ENCODE results near the gene GABBR1. TPM values are rescaled to one million over a fixed set of nuclear protein-coding genes. Genes with fewer than 3 reads are reported as not detected.

Gene GABBR1
- total RNA-seq, 2 donors from 2014 or later: 101 to 139 TPM

DNA sequence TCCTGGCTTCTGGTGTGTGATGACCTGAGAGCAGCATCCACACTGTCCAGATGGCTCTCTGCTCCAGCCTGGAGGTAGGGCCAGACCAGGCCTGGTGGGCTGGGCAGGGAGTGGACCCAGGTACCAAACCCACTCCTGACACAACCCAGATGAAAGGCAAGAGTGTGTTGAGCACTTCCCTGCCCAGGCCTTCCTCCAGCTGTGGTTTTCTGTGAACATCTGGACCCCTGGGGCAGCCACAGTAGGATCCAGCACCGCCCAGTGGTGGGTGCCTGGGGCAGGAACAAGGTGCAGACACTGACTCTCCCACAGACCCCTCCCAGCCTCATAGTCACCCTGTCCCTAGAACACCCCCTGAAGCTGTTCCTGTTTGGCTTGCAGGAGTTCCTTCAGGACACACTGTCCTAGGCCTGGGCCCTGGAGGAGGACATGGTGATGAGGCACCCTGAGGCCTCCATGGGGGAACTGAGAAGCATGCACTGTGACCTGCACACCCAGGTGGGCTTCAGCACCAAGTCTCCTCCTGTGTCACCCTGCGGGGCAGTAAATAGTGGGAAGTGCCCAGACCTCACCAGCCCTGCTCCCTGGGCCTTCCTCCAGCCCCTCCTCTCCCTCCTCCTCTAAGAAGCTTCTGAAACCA is 102.2 kb downstream of the GABBR1 start:
- Mint-ChIP-seq H3K27ac (no peak overlapping the region), H3K27me3 (peaks cover 33% of the 10 kb centered on the region), H3K4me1 (no peaks in the 10 kb centered on the region), H3K4me3 (no peak overlapping the region), H3K36me3 (ENCODE audit: low read depth) (peaks cover 2% of the 10 kb centered on the region)
- DNase-seq: no peak
- H3K9me3 ChIP-seq (ENCODE audit: control insufficient read depth, low read length, poor library complexity, severe bottlenecking): no peaks in the 10 kb centered on the region
- no peak for ATAC-seq

DNA sequence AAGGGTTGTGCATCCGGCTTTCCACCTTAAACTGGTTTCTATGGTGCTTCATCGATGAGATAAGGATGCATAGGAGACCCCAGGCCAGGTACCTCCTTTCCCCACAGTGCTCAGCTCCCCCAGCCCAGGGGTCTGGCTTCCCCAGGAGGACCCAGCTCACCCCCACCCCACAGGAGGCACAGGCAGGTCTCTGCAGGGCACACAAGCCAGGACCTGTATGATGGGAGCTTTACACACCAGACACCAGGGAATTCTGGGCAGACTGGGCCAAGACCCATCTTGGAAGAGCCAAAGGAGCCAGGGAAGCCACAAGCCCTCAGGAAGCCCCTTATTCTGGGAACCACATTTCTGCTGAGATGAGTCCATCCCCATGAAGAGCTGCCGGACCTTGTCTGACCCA is 103.0 kb downstream of the GABBR1 start:
- ATAC-seq (no peak), DNase-seq (no peak)
- no peak overlapping the region for H3K4me3 Mint-ChIP-seq
- no peaks in the 10 kb centered on the region for H3K9me3 ChIP-seq (ENCODE audit: control insufficient read depth, low read length, poor library complexity, severe bottlenecking)
- H3K36me3 Mint-ChIP-seq (ENCODE audit: low read depth): peaks cover 2% of the 10 kb centered on the region
- H3K27ac Mint-ChIP-seq: no peak overlapping the region
- peaks cover 41% of the 10 kb centered on the region for H3K27me3 Mint-ChIP-seq
- H3K4me1 Mint-ChIP-seq: no peaks in the 10 kb centered on the region

DNA sequence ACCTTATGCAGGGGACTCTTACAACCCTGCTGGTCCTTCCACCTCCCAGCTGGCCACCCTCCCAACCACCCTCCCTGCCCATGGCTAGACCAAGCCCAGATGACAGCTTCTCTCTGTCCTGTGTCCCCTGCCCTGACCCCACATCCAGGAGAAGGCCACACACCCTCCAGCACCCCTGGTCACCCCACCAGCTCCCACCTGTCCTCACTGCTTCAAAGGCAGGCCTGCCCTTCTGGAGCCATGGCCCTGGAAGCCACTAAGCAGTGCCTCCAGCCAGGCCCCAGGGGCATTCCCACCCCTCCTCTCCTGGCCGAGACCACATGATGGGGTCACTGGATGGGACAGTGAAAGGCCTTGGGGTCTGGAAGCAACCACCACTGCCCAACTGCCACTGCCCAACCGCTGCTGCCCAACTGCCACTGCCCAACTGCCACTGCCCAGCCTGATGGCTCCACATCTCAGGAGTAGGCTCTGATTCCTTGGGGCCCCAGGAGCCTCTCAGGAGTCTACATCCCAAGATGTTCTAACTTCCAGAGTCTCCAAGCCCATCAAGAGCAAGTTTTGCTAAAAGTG is 103.9 kb downstream of the GABBR1 start:
- ATAC-seq: no peak
- no peak for DNase-seq
- no peaks in the 10 kb centered on the region for H3K9me3 ChIP-seq (ENCODE audit: control insufficient read depth, low read length, poor library complexity, severe bottlenecking)
- H3K27me3 Mint-ChIP-seq: peaks cover 47% of the 10 kb centered on the region
- H3K4me1 Mint-ChIP-seq: no peaks in the 10 kb centered on the region
- H3K27ac Mint-ChIP-seq: no peak overlapping the region
- peaks cover 4% of the 10 kb centered on the region for H3K36me3 Mint-ChIP-seq (ENCODE audit: low read depth)
- no peak overlapping the region for H3K4me3 Mint-ChIP-seq

DNA sequence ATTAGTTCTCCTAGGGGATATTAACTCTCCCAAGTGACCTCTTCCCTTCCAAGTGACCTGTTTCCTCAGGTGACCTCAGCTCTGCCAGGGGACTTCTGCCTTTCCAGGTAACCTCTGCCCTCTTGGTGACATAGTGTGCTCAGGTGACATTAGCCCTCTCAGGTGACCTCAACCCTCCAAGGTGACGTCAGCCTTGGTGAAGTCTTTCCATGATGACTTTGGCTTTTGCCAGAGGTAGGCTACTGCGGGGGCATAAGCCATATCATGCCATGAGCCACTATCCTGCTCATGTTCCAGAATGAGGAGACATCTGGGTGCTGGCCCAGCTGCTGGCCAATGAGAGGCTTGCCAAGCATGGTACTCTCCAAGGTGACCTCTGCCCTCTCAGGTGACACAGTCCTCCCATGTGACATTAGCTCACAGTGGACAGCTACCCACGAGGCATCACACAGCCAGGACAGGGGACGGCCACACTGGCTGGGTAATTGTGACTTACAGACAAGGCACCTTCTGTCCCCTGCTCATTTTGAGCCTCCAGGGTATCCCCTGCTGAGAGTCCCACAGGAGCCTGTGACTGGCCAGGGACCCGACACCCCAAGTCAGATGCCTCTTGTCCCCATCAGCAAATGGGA is 104.6 kb downstream of the GABBR1 start:
- H3K4me1 Mint-ChIP-seq: no peaks in the 10 kb centered on the region
- H3K27me3 Mint-ChIP-seq: peaks cover 50% of the 10 kb centered on the region
- ATAC-seq: no peak
- H3K27ac Mint-ChIP-seq: no peak overlapping the region
- no peak for DNase-seq
- H3K4me3 Mint-ChIP-seq: no peak overlapping the region
- H3K9me3 ChIP-seq (ENCODE audit: control insufficient read depth, low read length, poor library complexity, severe bottlenecking): no peaks in the 10 kb centered on the region
- peaks cover 4% of the 10 kb centered on the region for H3K36me3 Mint-ChIP-seq (ENCODE audit: low read depth)

DNA sequence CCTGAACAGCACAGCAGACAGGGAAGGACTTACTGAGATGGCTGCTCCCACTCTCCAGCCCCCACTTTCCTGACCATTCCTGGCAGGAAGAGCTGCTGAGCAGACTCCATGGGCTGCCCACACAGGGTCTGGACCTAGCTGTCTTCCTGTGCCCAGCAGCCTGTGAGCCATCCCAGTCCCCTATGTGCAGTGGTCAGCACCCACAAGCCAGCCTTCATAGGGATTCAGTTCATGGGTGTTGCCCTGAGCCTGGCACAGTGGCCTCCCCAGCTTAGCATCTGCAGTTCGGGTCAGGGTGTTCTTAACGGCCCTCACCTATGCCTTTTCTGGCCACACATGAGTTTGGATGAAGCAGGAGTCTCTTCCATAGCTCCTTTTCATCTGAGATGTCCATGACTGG is 105.4 kb downstream of the GABBR1 start:
- H3K9me3 ChIP-seq (ENCODE audit: control insufficient read depth, low read length, poor library complexity, severe bottlenecking): no peaks in the 10 kb centered on the region
- H3K4me1 Mint-ChIP-seq: no peaks in the 10 kb centered on the region
- no peak overlapping the region for H3K4me3 Mint-ChIP-seq
- H3K27me3 Mint-ChIP-seq: peaks cover 52% of the 10 kb centered on the region
- DNase-seq: no peak
- peaks cover 4% of the 10 kb centered on the region for H3K36me3 Mint-ChIP-seq (ENCODE audit: low read depth)
- no peak overlapping the region for H3K27ac Mint-ChIP-seq
- ATAC-seq: no peak

DNA sequence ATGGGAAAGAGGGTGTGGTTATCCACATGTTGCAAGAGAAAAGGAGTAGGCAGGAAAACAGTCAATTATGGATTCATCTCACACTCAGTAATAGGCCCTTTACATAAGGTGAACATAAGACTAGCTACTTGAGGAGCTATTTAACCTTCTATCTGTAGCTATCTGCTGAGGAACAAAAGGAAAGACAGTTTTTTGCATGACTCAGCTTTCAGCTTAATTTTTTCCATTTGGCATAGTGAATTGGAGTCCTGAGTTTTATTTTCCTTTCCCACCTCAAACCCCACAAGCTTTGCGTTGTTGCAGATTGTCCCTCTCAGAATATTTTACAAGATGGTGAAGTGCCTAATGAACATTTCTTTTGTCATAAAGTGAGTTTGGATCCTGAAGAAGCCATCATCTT is 105.9 kb downstream of the GABBR1 start:
- peaks cover 4% of the 10 kb centered on the region for H3K36me3 Mint-ChIP-seq (ENCODE audit: low read depth)
- H3K9me3 ChIP-seq (ENCODE audit: control insufficient read depth, low read length, poor library complexity, severe bottlenecking): no peaks in the 10 kb centered on the region
- H3K27ac Mint-ChIP-seq: no peak overlapping the region
- DNase-seq (no peak), ATAC-seq (no peak)
- no peaks in the 10 kb centered on the region for H3K4me1 Mint-ChIP-seq
- H3K27me3 Mint-ChIP-seq: peaks cover 52% of the 10 kb centered on the region
- H3K4me3 Mint-ChIP-seq: no peak overlapping the region

DNA sequence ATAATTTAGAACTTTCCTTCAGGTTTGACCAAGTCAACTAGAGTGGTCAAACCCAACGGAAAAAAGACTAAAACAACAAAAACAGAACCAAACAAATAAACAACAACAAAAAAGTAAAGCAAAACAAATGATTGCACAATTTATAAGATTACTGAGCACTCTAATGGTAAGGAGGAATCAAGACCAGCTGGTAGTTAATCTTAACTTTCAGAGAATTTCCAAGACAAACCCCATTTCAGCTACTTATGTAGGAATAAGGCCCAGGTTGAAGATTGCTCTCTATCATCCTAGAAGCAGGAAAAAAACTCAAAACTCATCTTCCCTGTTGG is 107.7 kb downstream of the GABBR1 start:
- Mint-ChIP-seq H3K27ac (no peak overlapping the region), H3K27me3 (peaks cover 53% of the 10 kb centered on the region), H3K36me3 (ENCODE audit: low read depth) (peaks cover 4% of the 10 kb centered on the region), H3K4me3 (no peak overlapping the region), H3K4me1 (no peaks in the 10 kb centered on the region)
- no peak for ATAC-seq
- no peaks in the 10 kb centered on the region for H3K9me3 ChIP-seq (ENCODE audit: control insufficient read depth, low read length, poor library complexity, severe bottlenecking)
- no peak for DNase-seq

DNA sequence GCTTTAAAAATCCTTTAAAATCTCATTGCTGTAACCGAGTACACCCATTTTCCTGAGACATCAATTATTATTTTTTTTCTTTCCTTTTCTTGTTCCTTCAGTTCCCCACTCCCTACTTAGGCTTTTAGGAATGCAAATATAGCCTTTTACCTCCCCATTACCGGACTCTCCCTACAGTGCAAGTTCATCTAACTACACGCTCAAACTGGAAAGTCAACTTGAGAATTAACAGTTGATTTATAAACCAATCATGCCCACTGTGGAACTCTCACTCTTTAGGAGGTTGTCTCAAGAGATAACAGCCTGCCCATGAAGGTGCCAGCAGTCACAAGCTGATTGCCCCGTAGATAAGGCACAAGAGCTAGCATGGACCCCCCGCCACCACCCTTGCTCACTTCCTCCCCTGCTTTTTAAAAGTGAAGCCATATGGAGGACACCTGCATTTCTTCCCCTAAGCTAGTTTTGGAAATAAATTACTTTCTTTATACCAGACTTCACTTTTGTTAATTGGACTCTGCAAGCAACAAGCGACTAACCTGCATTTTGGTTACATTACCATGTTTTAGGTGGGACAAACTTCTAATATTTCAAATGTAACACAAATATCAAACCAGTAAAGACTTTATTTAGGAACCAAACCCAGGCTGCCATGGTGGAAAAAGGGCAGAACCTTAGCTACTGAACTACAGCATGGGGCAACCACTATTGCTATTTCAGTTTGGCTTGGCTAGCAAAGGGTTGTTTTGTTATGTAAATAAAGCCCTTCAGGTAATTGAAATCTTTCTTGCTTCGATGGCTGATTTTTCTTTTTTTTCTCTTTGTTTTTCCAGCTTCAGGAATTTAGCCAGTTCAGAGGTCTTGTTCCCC is 108.3 kb downstream of the GABBR1 start:
- Mint-ChIP-seq H3K4me1 (no peaks in the 10 kb centered on the region), H3K27ac (no peak overlapping the region), H3K36me3 (ENCODE audit: low read depth) (peaks cover 4% of the 10 kb centered on the region), H3K27me3 (peaks cover 54% of the 10 kb centered on the region), H3K4me3 (no peak overlapping the region)
- no peaks in the 10 kb centered on the region for H3K9me3 ChIP-seq (ENCODE audit: control insufficient read depth, low read length, poor library complexity, severe bottlenecking)
- DNase-seq (no peak), ATAC-seq (no peak)

DNA sequence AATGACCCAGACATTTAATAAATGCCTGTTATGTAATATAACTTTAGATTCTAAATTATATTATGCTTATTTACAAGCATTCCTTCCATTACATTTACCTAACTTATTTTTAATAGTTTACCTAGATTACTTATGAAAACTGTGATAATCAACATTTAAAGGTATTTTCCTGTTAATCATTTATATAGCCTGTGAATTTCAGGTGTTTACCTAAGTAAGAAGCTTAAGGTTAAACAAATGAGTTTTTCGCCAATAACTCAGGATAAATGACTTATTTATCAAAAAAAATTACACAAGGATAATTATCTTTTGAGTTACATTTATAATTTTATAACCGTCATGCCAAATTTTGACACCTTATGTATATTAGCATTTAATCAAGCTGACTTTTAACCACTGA is 108.9 kb downstream of the GABBR1 start:
- H3K9me3 ChIP-seq (ENCODE audit: control insufficient read depth, low read length, poor library complexity, severe bottlenecking): no peaks in the 10 kb centered on the region
- H3K27me3 Mint-ChIP-seq: peaks cover 55% of the 10 kb centered on the region
- ATAC-seq: no peak

DNA sequence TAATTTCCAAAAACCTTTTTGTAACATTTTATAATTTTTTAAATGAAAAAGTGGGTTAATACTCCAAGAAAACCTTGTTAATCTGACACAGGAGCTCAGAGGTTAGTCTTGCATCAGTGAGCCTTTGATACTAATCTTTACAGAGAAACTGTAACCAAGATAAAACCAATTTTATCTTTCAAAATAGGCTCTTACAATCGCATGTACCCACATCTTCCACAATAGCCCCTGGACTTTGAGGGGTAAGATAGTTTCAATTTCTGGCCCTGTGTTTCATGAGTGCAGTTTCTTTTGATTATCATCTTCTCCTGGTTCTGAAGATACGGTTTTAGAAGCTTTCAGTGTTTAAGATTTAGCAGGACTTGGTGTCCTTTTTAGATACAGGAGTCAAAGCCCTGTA is 110.8 kb downstream of the GABBR1 start:
- H3K36me3 Mint-ChIP-seq (ENCODE audit: low read depth): peaks cover 4% of the 10 kb centered on the region
- no peak for DNase-seq

More for the DNA sequence above, 108.9 kb downstream of the GABBR1 start:
- Mint-ChIP-seq H3K36me3 (ENCODE audit: low read depth) (peaks cover 4% of the 10 kb centered on the region), H3K4me1 (no peaks in the 10 kb centered on the region), H3K27ac (no peak overlapping the region), H3K4me3 (no peak overlapping the region)
- no peak for DNase-seq

DNA sequence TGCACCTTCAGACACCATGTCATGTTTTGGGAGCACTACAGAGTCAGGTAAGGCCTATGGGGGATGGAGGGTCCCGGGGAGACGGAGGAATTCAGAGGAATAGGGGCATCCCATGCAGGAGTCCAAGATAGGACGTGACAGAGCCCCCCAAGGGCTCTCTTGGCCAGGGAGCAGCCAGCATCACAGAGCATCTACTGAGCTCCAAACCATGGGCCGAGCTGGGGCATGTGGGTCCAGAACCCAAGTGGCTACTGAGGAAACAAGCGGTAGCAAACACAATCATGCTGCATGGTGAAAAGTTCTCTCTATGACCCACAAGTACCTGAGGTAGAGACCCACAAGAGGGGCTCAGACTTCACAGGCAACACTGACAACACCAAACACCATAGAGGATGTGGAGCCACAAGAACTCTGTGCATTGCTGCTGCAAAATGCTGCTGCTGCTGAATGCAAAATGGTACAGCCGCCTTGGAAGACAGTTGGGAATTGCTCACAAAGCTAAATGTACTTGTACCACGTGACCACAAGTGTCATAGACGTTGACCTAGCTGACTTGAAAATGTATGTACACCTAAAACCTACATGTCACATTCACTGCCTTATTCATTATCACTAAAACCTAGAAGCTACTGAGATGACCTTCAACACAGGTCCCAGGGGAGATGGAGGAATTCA is 111.8 kb downstream of the GABBR1 start:
- peaks cover 38% of the 10 kb centered on the region for H3K27me3 Mint-ChIP-seq
- H3K36me3 Mint-ChIP-seq (ENCODE audit: low read depth): peaks cover 2% of the 10 kb centered on the region
- no peak overlapping the region for H3K27ac Mint-ChIP-seq
- peaks cover 8% of the 10 kb centered on the region for H3K4me1 Mint-ChIP-seq
- H3K9me3 ChIP-seq (ENCODE audit: control insufficient read depth, low read length, poor library complexity, severe bottlenecking): no peaks in the 10 kb centered on the region
- ATAC-seq (no peak), DNase-seq (no peak)
- no peak overlapping the region for H3K4me3 Mint-ChIP-seq

More for the DNA sequence above, 110.8 kb downstream of the GABBR1 start:
- H3K9me3 ChIP-seq (ENCODE audit: control insufficient read depth, low read length, poor library complexity, severe bottlenecking): no peaks in the 10 kb centered on the region
- Mint-ChIP-seq H3K27me3 (peaks cover 49% of the 10 kb centered on the region), H3K4me1 (no peaks in the 10 kb centered on the region), H3K27ac (no peak overlapping the region), H3K4me3 (no peak overlapping the region)
- no peak for ATAC-seq

DNA sequence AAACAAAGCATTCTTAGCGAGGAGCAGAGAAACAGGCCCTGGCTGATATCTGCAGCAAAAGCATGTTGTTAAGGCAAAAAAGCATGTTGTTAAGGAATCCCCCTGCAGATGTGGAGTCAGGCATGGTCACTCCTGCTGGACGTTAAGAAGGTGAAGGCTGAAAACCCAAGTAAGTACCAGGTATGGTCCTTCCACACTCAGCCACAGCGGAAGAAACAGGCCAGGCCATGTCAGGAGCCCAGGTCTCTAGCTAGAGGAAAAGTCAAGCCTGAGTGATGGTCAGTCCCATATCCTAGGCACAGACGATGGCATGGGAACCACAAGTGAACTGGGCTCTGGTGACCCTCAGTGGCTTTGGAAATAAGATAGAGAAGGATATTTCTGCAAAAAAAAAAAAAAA is 112.8 kb downstream of the GABBR1 start:
- peaks cover 2% of the 10 kb centered on the region for H3K36me3 Mint-ChIP-seq (ENCODE audit: low read depth)
- H3K27me3 Mint-ChIP-seq: peaks cover 29% of the 10 kb centered on the region
- peaks cover 13% of the 10 kb centered on the region for H3K4me1 Mint-ChIP-seq
- ATAC-seq (no peak), DNase-seq (no peak)
- H3K4me3 Mint-ChIP-seq: no peak overlapping the region
- no peaks in the 10 kb centered on the region for H3K9me3 ChIP-seq (ENCODE audit: control insufficient read depth, low read length, poor library complexity, severe bottlenecking)
- H3K27ac Mint-ChIP-seq: no peak overlapping the region

Measured in T-helper 17 cell (primary cell).